Suprapubic skin (tissue), 3 donors: ENCODE measurements around the gene IQSEC3.

ENCODE experiments used
- CTCF ChIP-seq, 2 donors: fragments of 200-600 bp in 1 of 2; fragments of 450-650 bp in 1 of 2; sonication (generic) in 1 of 2; IDR thresholded peaks; one replicate each; pipeline ENCODE4 v1.5.1; 2016 to 2019; ENCODE audit warnings: antibody characterized with exemption in 2 of 2, mild to moderate bottlenecking in 1 of 2, moderate library complexity in 1 of 2
- EP300 ChIP-seq: sonication (generic); formaldehyde crosslinking; IDR thresholded peaks from one replicate; pipeline ENCODE4 v1.6.1; 2017; ENCODE audit warnings: antibody characterized with exemption
- POLR2A ChIP-seq, 2 donors: fragments of 450-650 bp; IDR thresholded peaks; one replicate each; pipeline ENCODE4 v1.6.1; 2017; ENCODE audit warnings: antibody characterized with exemption in 2 of 2, mild to moderate bottlenecking in 2 of 2, moderate library complexity in 2 of 2

DNA sequence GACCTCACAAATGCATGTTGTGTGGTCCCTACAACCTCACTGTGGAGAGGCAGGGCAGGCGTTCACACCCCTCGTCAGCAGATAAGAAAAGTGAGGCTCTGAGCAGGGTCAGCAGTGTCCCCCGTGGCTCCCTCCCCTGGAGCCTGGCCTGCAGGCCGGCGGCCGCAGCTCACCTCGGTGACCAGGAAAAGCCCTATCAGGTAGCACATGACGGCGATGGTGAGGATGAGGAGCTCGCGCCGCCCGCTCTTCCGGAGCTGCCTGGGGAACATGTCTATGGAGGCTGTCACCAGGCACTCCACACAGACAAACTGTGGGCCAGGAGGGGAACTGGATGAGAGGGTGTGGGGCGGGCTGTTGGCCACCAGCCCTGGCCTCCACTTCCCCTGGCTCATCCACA is 129.4 kb downstream of the IQSEC3 start:
- TF ChIP-seq CTCF (IDR thresholded peaks at IDR 0.05), result no peak
- TF ChIP-seq POLR2A (IDR thresholded peaks at IDR 0.05), result no peak
- no peak for TF ChIP-seq EP300
